Hematopoietic multipotent progenitor cell treated with erythropoietin and hydrocortisone succinate and interleukin-3 and kit ligand, for 4 days (in vitro differentiated cells): Measurements from ENCODE around the gene CD84.
"Not testable (repeated sequence)": the region's sequence is repeated elsewhere in the genome, so short reads cannot be mapped to it uniquely, and the experiment has no call there.

Source experiments
- DNase-seq: peaks from one replicate; pipeline ENCODE4 v3.0.0-alpha.2; 2015

CD84 gene

GRCh38 chr1:160608941-160609340 lies 29.6 kb upstream of the CD84 start:
- no peak for DNase-seq

DNA sequence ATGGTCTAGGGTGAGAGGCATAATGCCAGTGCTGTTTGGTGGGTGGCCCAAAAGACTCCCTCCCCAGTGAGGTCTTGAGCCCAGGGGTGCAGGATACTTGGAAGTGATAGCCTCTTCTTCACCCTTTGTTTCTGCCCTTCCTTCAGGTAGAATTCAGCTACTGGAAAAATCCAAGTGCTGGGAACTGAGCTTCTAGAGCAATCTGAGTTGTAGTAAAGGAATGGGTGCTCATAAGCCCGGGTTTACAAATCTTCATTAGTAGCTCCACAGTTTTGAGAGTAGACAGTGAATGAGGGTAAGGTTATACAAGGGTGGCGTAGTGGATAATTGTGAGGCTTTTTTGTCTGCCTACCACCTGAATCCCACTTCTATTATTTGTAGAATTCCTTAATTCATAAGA lies 29.2 kb upstream of the CD84 start:
- DNase-seq: no peak

DNA sequence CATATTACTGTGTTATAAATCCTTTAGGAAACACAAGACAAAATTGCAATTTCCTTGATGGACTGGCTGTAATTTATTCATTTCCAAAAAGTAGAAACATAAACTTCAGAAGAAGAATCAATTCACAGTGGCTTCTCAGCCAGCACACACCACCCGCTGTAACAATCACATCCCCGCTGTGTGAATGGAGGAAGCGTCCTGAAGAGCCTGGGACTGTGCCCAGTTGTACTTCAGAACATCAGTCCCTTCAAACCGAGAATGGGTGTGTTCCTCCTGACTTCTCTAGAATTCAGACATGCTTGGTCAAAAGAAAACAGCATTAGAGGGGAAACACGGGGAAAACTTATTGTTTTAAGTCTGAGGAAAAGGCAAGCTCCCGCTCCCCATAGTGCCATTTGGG lies 28.8 kb upstream of the CD84 start:
- DNase-seq: no peak

DNA sequence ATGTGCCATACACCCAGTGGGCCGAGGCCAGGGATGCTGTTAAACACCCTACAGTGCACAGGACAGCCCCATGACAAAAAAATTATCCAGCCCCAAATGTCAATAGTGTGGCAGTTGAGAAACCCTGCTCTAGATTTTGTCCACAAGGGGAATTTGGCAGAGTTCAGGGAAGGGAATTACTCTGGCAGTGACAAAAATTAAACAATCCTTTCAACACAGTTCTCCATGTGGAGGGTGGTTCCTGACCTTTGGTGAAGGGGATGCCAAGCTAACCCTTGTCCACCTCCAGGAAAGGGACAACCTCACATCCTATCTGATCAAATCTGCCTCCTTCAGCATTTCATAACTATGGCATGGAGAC lies 28.4 kb upstream of the CD84 start:
- DNase-seq: no peak

DNA sequence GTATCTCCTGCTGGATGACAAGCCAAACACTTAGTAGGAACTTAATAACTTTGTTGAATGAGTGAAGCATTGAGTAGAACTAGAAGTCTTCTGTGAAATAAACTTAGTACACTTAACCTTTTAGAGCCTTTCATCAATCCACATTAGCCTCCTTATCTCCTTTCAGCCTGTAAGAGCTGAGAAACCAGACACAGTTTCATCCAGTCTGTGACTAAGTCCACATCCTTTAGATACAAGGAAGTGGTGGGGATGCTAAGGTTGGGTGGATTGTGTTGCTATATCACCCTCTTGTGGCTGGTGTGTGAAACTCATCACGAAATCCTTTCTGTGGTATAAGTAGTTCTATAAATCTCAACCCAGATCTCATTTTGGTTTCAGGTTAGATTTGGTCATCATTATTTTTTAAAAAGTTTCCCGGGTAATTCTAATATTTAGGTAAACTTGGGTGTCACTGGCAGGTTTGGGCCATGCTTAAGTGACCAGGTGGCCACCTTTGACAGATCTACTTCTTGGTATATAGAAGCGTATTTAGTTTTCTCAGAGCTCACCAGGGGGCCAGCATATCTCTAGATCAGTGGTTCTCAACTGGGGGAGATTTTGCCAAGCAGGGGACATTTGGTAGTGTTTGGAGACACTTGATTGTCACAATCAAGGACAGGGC lies 27.8 kb upstream of the CD84 start:
- peak; percentile 96 for DNase-seq

DNA sequence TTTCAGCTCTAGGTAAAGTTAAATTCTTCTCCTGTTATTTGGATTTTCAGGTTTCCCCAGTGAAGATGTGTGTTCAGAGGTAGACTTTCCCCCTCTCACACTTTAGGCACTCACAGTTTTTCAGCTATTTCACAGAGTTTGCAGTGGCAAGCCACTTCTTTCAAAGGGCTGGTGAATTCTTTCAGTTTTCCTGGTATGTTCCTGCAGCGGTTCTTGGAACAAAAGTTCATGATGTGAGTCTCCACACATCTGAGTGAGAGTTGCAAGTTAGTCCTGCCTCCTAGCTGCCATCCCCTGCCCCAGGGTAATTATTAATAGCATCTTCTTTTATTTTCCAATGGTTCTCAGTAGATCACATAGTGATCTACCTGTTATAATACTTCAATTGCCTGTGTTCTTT lies 27.3 kb upstream of the CD84 start:
- DNase-seq: no peak

- peak; percentile 43 for DNase-seq
Measured at GRCh38 chr1:160605792-160606479, 26.6 kb upstream of the CD84 start.

- no peak for DNase-seq
Measured at GRCh38 chr1:160605205-160605604, 25.9 kb upstream of the CD84 start.

DNA sequence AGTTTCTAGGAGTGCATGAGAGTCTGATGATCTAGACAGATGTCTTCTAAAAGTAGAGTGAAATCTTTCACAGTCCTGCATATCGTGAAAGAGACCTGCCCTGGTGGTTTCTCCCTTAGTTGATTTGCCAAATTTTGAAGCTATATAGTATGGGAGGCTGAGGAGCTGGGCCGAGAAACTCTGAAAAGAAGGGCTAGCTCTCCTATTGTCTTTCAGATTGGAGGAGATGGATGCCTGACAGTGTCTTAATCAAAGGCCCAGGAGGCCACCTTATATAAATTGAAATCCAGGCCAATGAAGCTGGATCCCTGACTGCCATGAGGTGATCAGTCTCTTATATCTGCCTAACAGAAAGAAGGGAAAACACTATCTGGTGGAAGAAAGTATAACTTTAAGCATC lies 18.4 kb upstream of the CD84 start:
- DNase-seq: no peak

- no peak for DNase-seq
Measured at GRCh38 chr1:160597051-160597450, 17.8 kb upstream of the CD84 start.

GRCh38 chr1:160590488-160590887 lies 11.2 kb upstream of the CD84 start:
- DNase-seq: no peak

GRCh38 chr1:160588468-160588867 lies 9.2 kb upstream of the CD84 start:
- DNase-seq: no peak

DNA sequence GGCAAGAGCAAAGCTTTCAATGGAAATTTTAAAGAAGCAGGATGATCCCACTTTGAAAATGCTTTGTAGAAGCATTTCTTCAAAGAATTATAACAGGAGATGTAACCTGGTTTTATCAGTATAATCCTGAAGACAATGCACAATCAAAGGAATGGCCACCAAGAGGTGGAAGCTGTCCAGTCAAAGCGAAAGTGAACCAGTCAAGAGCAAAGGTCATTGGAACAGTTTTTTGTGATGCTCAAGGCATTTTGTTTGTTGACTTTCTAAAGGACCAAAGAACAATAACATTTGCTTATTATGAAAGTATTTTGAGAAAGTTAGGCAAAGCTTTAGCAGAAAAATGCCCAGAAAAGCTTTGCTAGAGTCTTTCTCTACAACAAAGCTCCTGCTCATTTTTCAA lies 5.5 kb upstream of the CD84 start:
- DNase-seq: no peak

- DNase-seq: not testable (repeated sequence)
Measured at GRCh38 chr1:160582976-160583375, 3.7 kb upstream of the CD84 start.

GRCh38 chr1:160581961-160582360 lies 2.7 kb upstream of the CD84 start:
- DNase-seq: peak; percentile 64

DNA sequence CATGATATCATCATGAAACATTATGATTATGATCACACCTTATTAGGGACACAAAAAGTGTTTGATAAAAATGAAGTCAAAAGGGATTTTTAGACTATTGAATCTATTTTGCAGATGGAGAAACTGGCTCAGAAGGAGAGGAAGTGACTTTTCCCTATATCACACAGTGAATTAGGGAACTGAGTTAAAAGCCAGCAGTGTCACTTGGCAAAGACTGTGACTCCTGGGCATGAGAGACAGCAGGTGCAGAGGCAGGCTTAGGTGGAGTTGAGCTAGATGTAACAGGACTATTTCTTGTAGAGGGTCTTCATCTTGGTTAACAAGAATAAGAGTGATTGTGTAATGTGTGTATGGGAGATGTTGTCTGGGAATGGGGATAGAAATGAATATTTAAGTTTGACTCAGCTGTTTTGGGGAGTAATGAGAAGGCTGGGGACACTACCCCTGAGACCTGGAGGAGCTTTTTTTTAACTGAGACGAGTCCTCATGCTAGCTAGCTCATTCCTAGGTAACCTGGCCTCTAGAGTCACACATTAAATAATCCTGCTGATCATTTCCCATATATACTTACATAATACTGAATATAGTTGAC lies 1.0 kb upstream of the CD84 start:
- peak; percentile 41 for DNase-seq

DNA sequence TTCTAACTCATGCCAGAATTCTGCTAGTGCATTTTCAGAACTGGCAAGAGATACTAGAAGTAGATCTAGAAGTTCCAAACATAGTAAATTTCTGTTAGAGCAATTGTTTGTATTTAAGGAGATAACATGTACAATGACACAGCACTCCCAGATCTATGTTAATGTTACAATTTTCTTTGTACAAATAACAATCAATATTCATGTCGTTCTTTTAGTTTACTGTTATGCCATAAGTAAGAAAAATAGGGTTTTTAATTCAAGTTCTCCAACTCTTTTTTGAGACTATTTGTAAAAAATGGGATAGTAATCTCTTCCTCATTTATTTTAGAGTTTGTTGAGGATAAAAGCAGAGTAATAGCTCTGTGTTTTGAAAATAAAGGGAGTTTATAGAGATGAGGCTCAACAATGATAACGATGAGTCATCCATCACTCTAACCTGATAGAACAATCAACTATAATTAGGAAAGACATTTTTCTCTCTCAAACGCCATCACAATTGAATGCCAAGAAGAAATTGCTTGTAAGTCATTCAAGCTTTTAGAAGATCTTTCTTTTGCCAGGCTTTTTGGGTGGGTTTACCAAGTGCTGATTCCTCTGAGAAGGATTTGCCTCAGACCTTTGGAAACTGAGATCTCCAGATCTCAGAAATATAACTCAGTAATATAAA lies 638 bp downstream of the CD84 start:
- peak; percentile 69 for DNase-seq

DNA sequence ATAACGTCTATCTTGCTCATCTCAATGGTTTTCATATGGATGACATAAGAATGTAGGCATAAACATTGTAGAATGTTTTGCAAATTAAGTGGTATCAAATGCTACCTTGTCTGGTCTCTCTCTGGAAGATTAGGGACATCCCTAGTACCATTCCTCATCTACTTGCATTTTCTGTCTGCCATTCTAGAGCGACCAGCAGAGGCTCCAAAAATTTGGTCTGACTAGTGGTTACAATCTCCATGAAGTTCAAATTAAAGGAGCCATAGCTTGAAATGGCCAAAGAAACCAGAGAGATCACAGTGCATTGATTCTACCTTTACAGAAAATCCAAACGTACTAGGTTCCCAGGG lies 1.1 kb downstream of the CD84 start:
- DNase-seq: peak; percentile 74

GRCh38 chr1:160577671-160578070 lies 1.6 kb downstream of the CD84 start:
- no peak for DNase-seq

DNA sequence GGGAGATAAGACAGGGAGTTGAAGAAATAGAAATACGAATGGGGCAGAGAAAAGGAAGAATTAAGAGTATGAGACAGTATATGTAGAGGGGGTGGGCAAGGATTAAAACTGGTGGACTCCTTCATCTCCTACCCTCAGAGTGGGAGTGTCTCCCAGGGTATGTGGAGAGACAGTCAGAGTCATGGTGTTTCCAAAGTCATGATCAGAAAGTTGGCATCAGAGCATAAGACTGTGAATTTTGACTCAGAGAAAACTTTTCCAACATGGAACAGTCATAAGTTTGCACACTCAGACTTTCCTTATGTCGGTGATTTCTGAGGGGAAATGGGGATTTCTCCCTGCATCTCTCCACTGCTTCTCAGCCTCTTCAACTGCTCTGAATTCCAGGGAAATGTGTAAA lies 2.4 kb downstream of the CD84 start:
- no peak for DNase-seq

- DNase-seq: peak; percentile 28
Measured at GRCh38 chr1:160576390-160576789, 2.9 kb downstream of the CD84 start.

- DNase-seq: peak; percentile 73
Measured at GRCh38 chr1:160575112-160575664, 4.1 kb downstream of the CD84 start.

- no peak for DNase-seq
Measured at GRCh38 chr1:160570840-160571239, 8.5 kb downstream of the CD84 start.

DNA sequence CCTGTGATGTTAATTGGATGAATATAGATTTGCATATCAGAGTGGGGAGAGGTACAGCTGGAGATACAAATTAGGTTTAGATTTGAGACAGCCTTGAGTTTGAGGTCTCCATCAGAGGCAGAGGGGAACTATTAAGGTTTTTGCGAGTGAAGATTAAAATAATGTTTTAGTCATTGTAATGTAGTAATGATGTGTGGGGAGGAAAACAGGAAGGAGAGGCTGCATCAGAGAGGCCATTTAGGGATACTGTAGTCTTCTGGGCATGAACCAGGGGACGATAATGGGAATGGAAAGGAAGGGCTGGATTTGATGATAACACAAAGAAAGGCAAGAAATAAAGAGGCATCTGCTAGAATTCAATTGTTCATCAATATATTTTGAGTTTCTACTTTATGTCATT lies 9.5 kb downstream of the CD84 start:
- DNase-seq: peak; percentile 46
